ENCODE data around the gene PLEK2. TPM values are rescaled to one million over a fixed set of nuclear protein-coding genes. Genes with fewer than 3 reads are reported as not detected.

Gene PLEK2
- total RNA-seq, 1 donor from 2014 or later = not detected

DNA sequence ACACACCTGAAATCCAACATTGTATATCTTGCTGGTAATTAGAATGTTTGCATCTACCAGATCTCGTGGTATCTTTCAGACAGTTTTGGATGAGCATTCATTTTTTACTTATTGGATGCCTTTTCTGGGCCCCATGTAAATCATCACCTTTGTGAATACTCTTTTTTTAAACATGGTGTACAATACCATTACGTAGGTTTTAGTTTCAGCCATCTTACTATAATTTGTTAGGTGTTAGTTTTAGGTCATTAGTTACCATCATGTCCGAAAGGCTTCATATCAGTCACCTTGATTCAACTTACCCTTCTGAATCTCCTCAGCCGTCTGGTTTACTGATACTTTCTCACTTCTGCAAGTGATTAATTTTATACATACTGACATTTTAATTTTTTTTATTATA, 46.5 kb downstream of the PLEK2 start:
- no peaks in the 10 kb centered on the region for H3K9me3 Mint-ChIP-seq (ENCODE audit: low read depth)
- TF ChIP-seq, protein P1, sequence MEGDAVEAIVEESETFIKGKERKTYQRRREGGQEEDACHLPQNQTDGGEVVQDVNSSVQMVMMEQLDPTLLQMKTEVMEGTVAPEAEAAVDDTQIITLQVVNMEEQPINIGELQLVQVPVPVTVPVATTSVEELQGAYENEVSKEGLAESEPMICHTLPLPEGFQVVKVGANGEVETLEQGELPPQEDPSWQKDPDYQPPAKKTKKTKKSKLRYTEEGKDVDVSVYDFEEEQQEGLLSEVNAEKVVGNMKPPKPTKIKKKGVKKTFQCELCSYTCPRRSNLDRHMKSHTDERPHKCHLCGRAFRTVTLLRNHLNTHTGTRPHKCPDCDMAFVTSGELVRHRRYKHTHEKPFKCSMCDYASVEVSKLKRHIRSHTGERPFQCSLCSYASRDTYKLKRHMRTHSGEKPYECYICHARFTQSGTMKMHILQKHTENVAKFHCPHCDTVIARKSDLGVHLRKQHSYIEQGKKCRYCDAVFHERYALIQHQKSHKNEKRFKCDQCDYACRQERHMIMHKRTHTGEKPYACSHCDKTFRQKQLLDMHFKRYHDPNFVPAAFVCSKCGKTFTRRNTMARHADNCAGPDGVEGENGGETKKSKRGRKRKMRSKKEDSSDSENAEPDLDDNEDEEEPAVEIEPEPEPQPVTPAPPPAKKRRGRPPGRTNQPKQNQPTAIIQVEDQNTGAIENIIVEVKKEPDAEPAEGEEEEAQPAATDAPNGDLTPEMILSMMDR (IDR thresholded peaks at IDR 0.05) = no peak
- H3K27ac Mint-ChIP-seq (ENCODE audit: unreplicated experiment) = no peak overlapping the region
- H3K4me3 Mint-ChIP-seq (ENCODE audit: unreplicated experiment) = no peak overlapping the region
- peaks cover 20% of the 10 kb centered on the region for H3K36me3 Mint-ChIP-seq (ENCODE audit: low read depth)
- H3K27me3 Mint-ChIP-seq (ENCODE audit: low read depth) = no peaks in the 10 kb centered on the region
- no peak for DNase-seq (ENCODE audit: low spot score)
- H3K4me1 Mint-ChIP-seq (ENCODE audit: low read depth) = peaks cover 28% of the 10 kb centered on the region

GRCh38 chr14:67360470-67361206, 51.3 kb downstream of the PLEK2 start:
- H3K36me3 Mint-ChIP-seq (ENCODE audit: low read depth) = peaks cover 3% of the 10 kb centered on the region
- H3K4me3 Mint-ChIP-seq (ENCODE audit: unreplicated experiment) = peak overlapping the region; percentile 97
- no peaks in the 10 kb centered on the region for H3K27me3 Mint-ChIP-seq (ENCODE audit: low read depth)
- no peak for DNase-seq (ENCODE audit: low spot score)
- TF ChIP-seq, protein P1 (IDR thresholded peaks at IDR 0.05) = no peak
- peaks cover 62% of the 10 kb centered on the region for H3K4me1 Mint-ChIP-seq (ENCODE audit: low read depth)
- H3K27ac Mint-ChIP-seq (ENCODE audit: unreplicated experiment) = peak overlapping the region; percentile 100
- H3K9me3 Mint-ChIP-seq (ENCODE audit: low read depth) = no peaks in the 10 kb centered on the region

GRCh38 chr14:67359775-67360469, 52.0 kb downstream of the PLEK2 start, which contains the start of the genes ATP6V1D and EIF2S1:
Gene ATP6V1D, minus strand, starts transcription at chr14:67359804. Its CDS starts 106 bp downstream, at chr14:67359698.
Gene EIF2S1, plus strand, starts transcription at chr14:67360328. Its CDS starts 4,440 bp downstream, at chr14:67364768.
- Mint-ChIP-seq H3K27ac (ENCODE audit: unreplicated experiment) (peak within 1 kb of the TSS; percentile 100), H3K4me1 (ENCODE audit: low read depth) (peaks cover 67% of the 10 kb centered on the region), H3K9me3 (ENCODE audit: low read depth) (no peaks in the 10 kb centered on the region), H3K4me3 (ENCODE audit: unreplicated experiment) (peak within 1 kb of the TSS; percentile 97), H3K27me3 (ENCODE audit: low read depth) (no peaks in the 10 kb centered on the region), H3K36me3 (ENCODE audit: low read depth) (peaks cover 3% of the 10 kb centered on the region)
- DNase-seq (ENCODE audit: low spot score) = peak; percentile 100
- TF ChIP-seq, protein P1 (IDR thresholded peaks at IDR 0.05) = peak; percentile 100

- H3K9me3 Mint-ChIP-seq (ENCODE audit: low read depth) = no peaks in the 10 kb centered on the region
- TF ChIP-seq, protein P1 (IDR thresholded peaks at IDR 0.05) = no peak
These were observed 52.8 kb downstream of the PLEK2 start for GRCh38 chr14:67358924-67359774.

GRCh38 chr14:67357969-67358354, 54.0 kb downstream of the PLEK2 start:
- DNase-seq (ENCODE audit: low spot score) = no peak
- Mint-ChIP-seq H3K27ac (ENCODE audit: unreplicated experiment) (peak overlapping the region; percentile 100), H3K9me3 (ENCODE audit: low read depth) (no peaks in the 10 kb centered on the region), H3K4me1 (ENCODE audit: low read depth) (peaks cover 62% of the 10 kb centered on the region), H3K27me3 (ENCODE audit: low read depth) (no peaks in the 10 kb centered on the region), H3K4me3 (ENCODE audit: unreplicated experiment) (peak overlapping the region; percentile 97), H3K36me3 (ENCODE audit: low read depth) (no peaks in the 10 kb centered on the region)
- TF ChIP-seq, protein P1 (IDR thresholded peaks at IDR 0.05) = no peak

More at GRCh38 chr14:67358924-67359774, 52.8 kb downstream of the PLEK2 start:
- Mint-ChIP-seq H3K4me3 (ENCODE audit: unreplicated experiment) (peak overlapping the region; percentile 97), H3K27ac (ENCODE audit: unreplicated experiment) (peak overlapping the region; percentile 100), H3K36me3 (ENCODE audit: low read depth) (no peaks in the 10 kb centered on the region), H3K27me3 (ENCODE audit: low read depth) (no peaks in the 10 kb centered on the region), H3K4me1 (ENCODE audit: low read depth) (peaks cover 69% of the 10 kb centered on the region)
- no peak for DNase-seq (ENCODE audit: low spot score)
